Liver (tissue), 9 donors: ENCODE data around the gene ETFA. TPM values are rescaled to one million over a fixed set of nuclear protein-coding genes. Genes with fewer than 3 reads are reported as not detected.

Source experiments
- DNase-seq: peaks from one replicate; pipeline ENCODE4 v3.0.0-alpha.2; 2017; ENCODE audit warnings: low spot score
- H3K27ac ChIP-seq, 2 donors: one replicate each; pipeline ENCODE4 v1.7.0; 2013; ENCODE audit warnings: inconsistent platforms in 2 of 2, low read length in 2 of 2, control low read depth in 1 of 2, low read depth in 1 of 2, mild to moderate bottlenecking in 1 of 2
- H3K27me3 ChIP-seq, 4 donors: one replicate each; pipeline versions ENCODE4 v1.6.1 to v1.7.0; 2013; ENCODE audit warnings: low read length in 3 of 4, inconsistent platforms in 1 of 4, mild to moderate bottlenecking in 1 of 4, moderate library complexity in 1 of 4; ENCODE audit not compliant: control insufficient read depth in 4 of 4, insufficient read depth in 4 of 4
- H3K36me3 ChIP-seq, 4 donors: one replicate each; pipeline versions ENCODE4 v1.6.1 to v1.7.0; 2013; ENCODE audit warnings: low read length in 3 of 4, mild to moderate bottlenecking in 3 of 4, low read depth in 1 of 4, moderate library complexity in 1 of 4; ENCODE audit not compliant: control insufficient read depth in 4 of 4, insufficient read depth in 3 of 4
- H3K4me1 ChIP-seq, 4 donors: one replicate each; pipeline versions ENCODE4 v1.6.1 to v1.7.0; 2013; ENCODE audit warnings: low read length in 3 of 4, mild to moderate bottlenecking in 3 of 4, moderate library complexity in 1 of 4; ENCODE audit not compliant: control insufficient read depth in 4 of 4, insufficient read depth in 4 of 4
- H3K4me3 ChIP-seq, 3 donors: one replicate each; pipeline versions ENCODE4 v1.6.1 to v1.7.0; 2013; ENCODE audit warnings: low read length in 3 of 3, control low read depth in 1 of 3, low read depth in 1 of 3, mild to moderate bottlenecking in 1 of 3
- H3K9ac ChIP-seq, 2 donors: one replicate each; pipeline ENCODE4 v1.7.0; 2013; ENCODE audit warnings: low read length in 2 of 2, mild to moderate bottlenecking in 2 of 2, moderate library complexity in 2 of 2, control low read depth in 1 of 2, low read depth in 1 of 2
- H3K9me3 ChIP-seq, 4 donors: one replicate each; pipeline versions ENCODE4 v1.6.1 to v1.7.0; 2013; ENCODE audit warnings: low read length in 3 of 4; ENCODE audit not compliant: control insufficient read depth in 4 of 4
- CTCF ChIP-seq: fragments of 150-350 bp; IDR thresholded peaks from 2 replicates; pipeline ENCODE4 v1.5.1; 2017; ENCODE audit warnings: improper control_type of control experiment, low read depth, low read length; ENCODE audit not compliant: missing input control
- EGR1 ChIP-seq, 2 donors: IDR thresholded peaks; 2 replicates each; pipeline ENCODE4 v1.6.1; 2016 to 2018; ENCODE audit warnings: antibody characterized with exemption in 2 of 2, low read depth in 2 of 2
- FOXA1 ChIP-seq: IDR thresholded peaks from 2 replicates; pipeline ENCODE4 v1.6.1; 2016; ENCODE audit warnings: antibody characterized with exemption
- FOXA2 ChIP-seq: IDR thresholded peaks from 2 replicates; pipeline ENCODE4 v1.6.1; 2016; ENCODE audit warnings: antibody characterized with exemption
- GABPA ChIP-seq, 2 donors: IDR thresholded peaks in 1 of 2; conservative IDR thresholded peaks in 1 of 2; 2 replicates each; pipeline ENCODE4 v1.6.1; 2016; ENCODE audit warnings: antibody characterized with exemption in 2 of 2, mild to moderate bottlenecking in 1 of 2, moderate library complexity in 1 of 2
- HNF4A ChIP-seq, 2 donors: conservative IDR thresholded peaks; 2 replicates each; pipeline ENCODE4 v1.6.1; 2016; ENCODE audit warnings: antibody characterized with exemption in 2 of 2, mild to moderate bottlenecking in 2 of 2
- HNF4G ChIP-seq: IDR thresholded peaks from 2 replicates; pipeline ENCODE4 v1.6.1; 2016; ENCODE audit warnings: antibody characterized with exemption
- JUND ChIP-seq, 2 donors: IDR thresholded peaks; 2 replicates each; pipeline ENCODE4 v1.6.1; 2016; ENCODE audit warnings: antibody characterized with exemption in 2 of 2
- NR2F2 ChIP-seq: IDR thresholded peaks from 2 replicates; pipeline ENCODE4 v1.6.1; 2016; ENCODE audit warnings: antibody characterized with exemption
- RAD21 ChIP-seq, 2 donors: IDR thresholded peaks; 2 replicates each; pipeline ENCODE4 v1.6.1; 2016; ENCODE audit warnings: antibody characterized with exemption in 2 of 2, mild to moderate bottlenecking in 2 of 2
- REST ChIP-seq: IDR thresholded peaks from 2 replicates; pipeline ENCODE4 v1.6.1; 2016; ENCODE audit warnings: antibody characterized with exemption, mild to moderate bottlenecking
- RXRA ChIP-seq, 2 donors: IDR thresholded peaks; 2 replicates each; pipeline ENCODE4 v1.6.1; 2017 to 2018; ENCODE audit warnings: antibody characterized with exemption in 2 of 2, mild to moderate bottlenecking in 1 of 2
- SP1 ChIP-seq: IDR thresholded peaks from 2 replicates; pipeline ENCODE4 v1.6.1; 2018; ENCODE audit warnings: antibody characterized with exemption, mild to moderate bottlenecking
- TAF1 ChIP-seq: conservative IDR thresholded peaks from 2 replicates; pipeline ENCODE4 v1.6.1; 2016; ENCODE audit warnings: antibody characterized with exemption, mild to moderate bottlenecking
- YY1 ChIP-seq: IDR thresholded peaks from 2 replicates; pipeline ENCODE4 v1.6.1; 2016; ENCODE audit warnings: antibody characterized with exemption, mild to moderate bottlenecking
- WGBS: extraction: QIAGEN DNeasy Blood & Tissue Kit; methylation state at CpG from one replicate; pipeline ENCODE4 v1.1.7; 2013; 5-methylcytosine and 5-hydroxymethylcytosine counted together
- polyA plus RNA-seq, 2 donors: library from polyadenylated mRNA; stranded (reverse) in 1 of 2; unstranded in 1 of 2; fragments of 200-250 nt in 1 of 2; fragments of >200 nt in 1 of 2; fragmentation: Nextera tagmentation in 1 of 2; extraction: Ambion mirVana in 1 of 2; gene quantifications; one replicate each; pipeline versions ENCODE4 v1.2.1 to v1.2.3, GENCODE V29; 2013 to 2015
- total RNA-seq, 2 donors: library from RNA; depleted of rRNA; stranded (reverse); fragments of >200 nt; gene quantifications; one replicate each; pipeline ENCODE4 v1.2.3, GENCODE V29; 2014
- TF ChIP-seq, protein P1 (sequence below): IDR thresholded peaks from 2 replicates; pipeline ENCODE4 v1.6.1; 2016; ENCODE audit warnings: antibody characterized with exemption
- TF ChIP-seq, protein P2 (sequence below): IDR thresholded peaks from 2 replicates; pipeline ENCODE4 v1.6.1; 2016; ENCODE audit warnings: antibody characterized with exemption
- TF ChIP-seq, protein P3 (sequence below): IDR thresholded peaks from 2 replicates; pipeline ENCODE4 v1.6.1; 2016; ENCODE audit warnings: antibody characterized with exemption
- donor health status: healthy.
- donor health status: healthy.
- donor health status: healthy.
- donor health status: healthy.
- donor health status: healthy.

The ETFA gene
- total and polyA plus RNA-seq, 4 donors = 92.6 to 342 (median 289) TPM

DNA sequence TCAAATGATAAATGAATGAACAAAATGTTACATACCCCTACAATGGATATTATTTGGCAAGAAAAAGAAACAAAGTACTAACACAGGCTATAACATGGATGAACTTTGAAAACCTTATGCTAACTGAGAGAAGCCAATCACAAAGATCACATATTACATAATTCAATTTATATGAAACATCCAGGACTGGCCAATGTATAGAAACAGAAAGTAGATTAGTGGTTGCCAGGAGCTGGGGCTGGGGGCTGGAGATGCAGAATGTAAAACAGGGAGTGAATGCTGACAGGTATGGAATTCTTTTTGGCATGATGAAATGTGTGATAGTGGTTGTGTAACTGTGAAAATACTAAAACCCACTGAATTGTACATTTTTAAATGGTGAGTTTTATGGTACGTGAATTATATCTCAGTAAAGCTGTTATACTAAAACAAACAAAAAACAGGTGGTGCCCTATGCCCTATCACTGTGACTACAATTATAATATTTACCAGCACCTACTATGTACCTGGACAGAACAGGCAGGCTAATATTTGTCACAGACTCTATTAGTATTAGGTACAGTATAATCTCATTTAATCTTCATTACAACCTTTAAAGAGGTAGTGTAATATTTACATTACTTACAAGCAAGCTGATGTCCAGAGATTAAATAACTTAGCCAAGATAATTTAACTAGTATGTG is 90.0 kb downstream of the ETFA start:
- TF ChIP-seq CTCF = no peak
- TF ChIP-seq, protein P1, sequence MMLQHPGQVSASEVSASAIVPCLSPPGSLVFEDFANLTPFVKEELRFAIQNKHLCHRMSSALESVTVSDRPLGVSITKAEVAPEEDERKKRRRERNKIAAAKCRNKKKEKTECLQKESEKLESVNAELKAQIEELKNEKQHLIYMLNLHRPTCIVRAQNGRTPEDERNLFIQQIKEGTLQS = no peak
- TF ChIP-seq, protein P2, sequence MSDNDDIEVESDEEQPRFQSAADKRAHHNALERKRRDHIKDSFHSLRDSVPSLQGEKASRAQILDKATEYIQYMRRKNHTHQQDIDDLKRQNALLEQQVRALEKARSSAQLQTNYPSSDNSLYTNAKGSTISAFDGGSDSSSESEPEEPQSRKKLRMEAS = no peak
- TF ChIP-seq RXRA (IDR thresholded peaks at IDR 0.05) = no peak
- TF ChIP-seq YY1 = no peak
- TF ChIP-seq HNF4A (conservative IDR thresholded peaks at IDR 0.05) = no peak
- no peak for TF ChIP-seq HNF4G
- no peak for TF ChIP-seq FOXA1
- no peak for TF ChIP-seq RAD21 (IDR thresholded peaks at IDR 0.05)
- TF ChIP-seq SP1 = no peak
- no peak for TF ChIP-seq JUND (IDR thresholded peaks at IDR 0.05)
- TF ChIP-seq FOXA2 = no peak
- TF ChIP-seq NR2F2 = no peak
- no peak for TF ChIP-seq REST
- TF ChIP-seq, protein P3, sequence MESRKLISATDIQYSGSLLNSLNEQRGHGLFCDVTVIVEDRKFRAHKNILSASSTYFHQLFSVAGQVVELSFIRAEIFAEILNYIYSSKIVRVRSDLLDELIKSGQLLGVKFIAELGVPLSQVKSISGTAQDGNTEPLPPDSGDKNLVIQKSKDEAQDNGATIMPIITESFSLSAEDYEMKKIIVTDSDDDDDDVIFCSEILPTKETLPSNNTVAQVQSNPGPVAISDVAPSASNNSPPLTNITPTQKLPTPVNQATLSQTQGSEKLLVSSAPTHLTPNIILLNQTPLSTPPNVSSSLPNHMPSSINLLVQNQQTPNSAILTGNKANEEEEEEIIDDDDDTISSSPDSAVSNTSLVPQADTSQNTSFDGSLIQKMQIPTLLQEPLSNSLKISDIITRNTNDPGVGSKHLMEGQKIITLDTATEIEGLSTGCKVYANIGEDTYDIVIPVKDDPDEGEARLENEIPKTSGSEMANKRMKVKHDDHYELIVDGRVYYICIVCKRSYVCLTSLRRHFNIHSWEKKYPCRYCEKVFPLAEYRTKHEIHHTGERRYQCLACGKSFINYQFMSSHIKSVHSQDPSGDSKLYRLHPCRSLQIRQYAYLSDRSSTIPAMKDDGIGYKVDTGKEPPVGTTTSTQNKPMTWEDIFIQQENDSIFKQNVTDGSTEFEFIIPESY = no peak
- TF ChIP-seq EGR1 (IDR thresholded peaks at IDR 0.05; ENCODE audit: low read depth in 2 of 2) = no peak
- TF ChIP-seq TAF1 = no peak
- TF ChIP-seq GABPA (IDR thresholded peaks at IDR 0.05 in 1 of 2, conservative IDR thresholded peaks at IDR 0.05 in 1 of 2) = no peak
- no peaks in the 10 kb centered on the region for H3K9me3 ChIP-seq
- WGBS = 92% methylated on average over 1 of the region's 1 CpG
- no peak overlapping the region for H3K27ac ChIP-seq
- no peaks in the 10 kb centered on the region for H3K4me1 ChIP-seq
- no peaks in the 10 kb centered on the region for H3K27me3 ChIP-seq
- DNase-seq = no peak
- H3K36me3 ChIP-seq = peaks cover 6 to 32% (median 21%) of the 10 kb centered on the region in 4 donors
- no peak overlapping the region for H3K9ac ChIP-seq
- H3K4me3 ChIP-seq = no peak overlapping the region
